ENCODE measurements around the gene MPV17L.
"Not testable (repeated sequence)": the region's sequence is repeated elsewhere in the genome, so short reads cannot be mapped to it uniquely, and the experiment has no call there.

DNA sequence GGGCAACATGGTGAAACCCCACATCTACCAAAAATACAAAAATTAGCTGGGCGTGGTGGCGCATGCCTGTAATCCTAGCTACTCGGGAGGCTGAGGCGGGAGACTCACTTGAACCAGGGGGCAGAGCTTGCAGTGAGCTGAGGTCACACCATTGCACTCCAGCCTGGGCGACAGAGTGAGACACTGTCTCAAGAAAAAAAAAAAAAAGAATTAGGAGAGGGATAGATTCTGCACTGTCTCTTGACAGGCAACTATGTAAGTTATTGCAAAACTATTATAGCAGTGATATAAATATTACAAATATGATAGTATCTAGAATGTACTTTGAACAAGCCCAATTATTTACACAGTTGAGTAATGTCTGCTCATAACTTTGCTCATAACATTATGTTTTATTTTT lies 46.6 kb downstream of the MPV17L start:
- TF ChIP-seq POLR2AphosphoS5 (IDR thresholded peaks at IDR 0.05), result not testable (repeated sequence)
- TF ChIP-seq, protein P1, sequence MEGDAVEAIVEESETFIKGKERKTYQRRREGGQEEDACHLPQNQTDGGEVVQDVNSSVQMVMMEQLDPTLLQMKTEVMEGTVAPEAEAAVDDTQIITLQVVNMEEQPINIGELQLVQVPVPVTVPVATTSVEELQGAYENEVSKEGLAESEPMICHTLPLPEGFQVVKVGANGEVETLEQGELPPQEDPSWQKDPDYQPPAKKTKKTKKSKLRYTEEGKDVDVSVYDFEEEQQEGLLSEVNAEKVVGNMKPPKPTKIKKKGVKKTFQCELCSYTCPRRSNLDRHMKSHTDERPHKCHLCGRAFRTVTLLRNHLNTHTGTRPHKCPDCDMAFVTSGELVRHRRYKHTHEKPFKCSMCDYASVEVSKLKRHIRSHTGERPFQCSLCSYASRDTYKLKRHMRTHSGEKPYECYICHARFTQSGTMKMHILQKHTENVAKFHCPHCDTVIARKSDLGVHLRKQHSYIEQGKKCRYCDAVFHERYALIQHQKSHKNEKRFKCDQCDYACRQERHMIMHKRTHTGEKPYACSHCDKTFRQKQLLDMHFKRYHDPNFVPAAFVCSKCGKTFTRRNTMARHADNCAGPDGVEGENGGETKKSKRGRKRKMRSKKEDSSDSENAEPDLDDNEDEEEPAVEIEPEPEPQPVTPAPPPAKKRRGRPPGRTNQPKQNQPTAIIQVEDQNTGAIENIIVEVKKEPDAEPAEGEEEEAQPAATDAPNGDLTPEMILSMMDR (IDR thresholded peaks at IDR 0.05), result not testable (repeated sequence)
